Activated T-helper 1 cell treated with Interleukin-2 at 50 U/mL for 16 hours (primary cell): ENCODE measurements around the gene ERFE.

Experiments used
- DNase-seq: peaks from one replicate; pipeline ENCODE4 v3.0.0-alpha.2; 2020; ENCODE audit warnings: low read depth

ERFE gene

GRCh38 chr2:238155761-238156694 lies 2.7 kb upstream of the ERFE start:
- DNase-seq: no peak

- DNase-seq: no peak
Observed at GRCh38 chr2:238157506-238158017, 1.2 kb upstream of the ERFE start.

- DNase-seq: no peak
Observed at GRCh38 chr2:238158018-238158508, 707 bp upstream of the ERFE start.

- no peak for DNase-seq
Observed at GRCh38 chr2:238159071-238159539, 335 bp downstream of the ERFE start.

GRCh38 chr2:238159661-238160205 lies 963 bp downstream of the ERFE start:
- DNase-seq: no peak

- DNase-seq: no peak
Observed at GRCh38 chr2:238160206-238161129, 1.7 kb downstream of the ERFE start.

GRCh38 chr2:238161291-238162051 lies 2.7 kb downstream of the ERFE start:
- DNase-seq: no peak

GRCh38 chr2:238162251-238162845 lies 3.6 kb downstream of the ERFE start:
- DNase-seq: no peak

GRCh38 chr2:238162846-238163441 lies 4.2 kb downstream of the ERFE start:
- no peak for DNase-seq

- no peak for DNase-seq
Observed at GRCh38 chr2:238163481-238164198, 4.9 kb downstream of the ERFE start.

GRCh38 chr2:238164906-238165287 lies 6.1 kb downstream of the ERFE start:
- no peak for DNase-seq

- DNase-seq: no peak
Observed at GRCh38 chr2:238165288-238165921, 6.6 kb downstream of the ERFE start.

- DNase-seq: no peak
Observed at GRCh38 chr2:238166391-238167343, 7.9 kb downstream of the ERFE start.

GRCh38 chr2:238167344-238167715 lies 8.6 kb downstream of the ERFE start:
- DNase-seq: no peak

- no peak for DNase-seq
Observed at GRCh38 chr2:238167761-238168160, 9.0 kb downstream of the ERFE start.

GRCh38 chr2:238168196-238169047 lies 9.7 kb downstream of the ERFE start:
- DNase-seq: no peak

GRCh38 chr2:238169048-238169707 lies 10.4 kb downstream of the ERFE start:
- no peak for DNase-seq
